ENCODE measurements around the gene PRKCE.

The PRKCE gene

GRCh38 chr2:46032996-46033395 lies 381.5 kb downstream of the PRKCE start:
- DNase-seq: no peak

DNA sequence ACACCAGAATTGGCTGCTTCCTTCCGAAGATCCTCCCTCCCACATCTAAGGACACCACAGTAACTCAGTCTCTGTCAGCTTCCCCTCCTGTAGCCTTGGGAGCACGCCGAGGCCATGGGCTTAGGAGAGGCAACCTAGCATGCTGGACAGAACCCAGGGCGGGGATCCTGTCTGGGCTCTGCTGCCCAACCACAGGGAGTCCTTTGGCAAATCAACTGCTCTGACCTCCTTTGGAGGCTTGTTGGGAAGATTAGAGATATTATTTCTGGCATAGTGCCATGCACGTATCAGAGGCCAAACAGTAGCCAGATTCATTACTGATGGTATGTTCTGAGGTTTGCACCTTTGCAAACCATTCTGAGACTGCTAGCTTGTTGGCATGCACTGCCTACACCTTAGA lies 383.1 kb downstream of the PRKCE start:
- DNase-seq: no peak

DNA sequence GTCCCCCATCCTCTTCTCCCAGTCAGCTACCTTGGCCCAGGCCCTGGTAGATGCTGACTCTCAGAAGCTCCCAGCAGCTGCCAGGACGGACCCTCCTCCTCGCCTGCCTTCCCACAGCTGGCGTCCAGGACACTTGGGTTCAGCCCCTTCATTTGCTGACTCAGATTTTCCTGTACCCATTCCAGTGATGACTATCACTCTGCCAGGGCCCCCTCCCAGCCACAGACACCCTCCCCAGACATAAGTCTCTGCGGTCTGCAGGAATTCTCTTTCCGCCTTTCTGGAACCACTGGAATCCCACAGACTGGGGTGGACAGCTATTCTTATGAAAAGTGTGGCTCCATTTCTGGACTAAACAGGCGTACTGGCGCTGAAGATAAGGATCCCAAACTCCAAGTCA lies 385.5 kb downstream of the PRKCE start:
- DNase-seq: no peak

- DNase-seq: no peak
These were observed 388.2 kb downstream of the PRKCE start for GRCh38 chr2:46039543-46040303.

DNA sequence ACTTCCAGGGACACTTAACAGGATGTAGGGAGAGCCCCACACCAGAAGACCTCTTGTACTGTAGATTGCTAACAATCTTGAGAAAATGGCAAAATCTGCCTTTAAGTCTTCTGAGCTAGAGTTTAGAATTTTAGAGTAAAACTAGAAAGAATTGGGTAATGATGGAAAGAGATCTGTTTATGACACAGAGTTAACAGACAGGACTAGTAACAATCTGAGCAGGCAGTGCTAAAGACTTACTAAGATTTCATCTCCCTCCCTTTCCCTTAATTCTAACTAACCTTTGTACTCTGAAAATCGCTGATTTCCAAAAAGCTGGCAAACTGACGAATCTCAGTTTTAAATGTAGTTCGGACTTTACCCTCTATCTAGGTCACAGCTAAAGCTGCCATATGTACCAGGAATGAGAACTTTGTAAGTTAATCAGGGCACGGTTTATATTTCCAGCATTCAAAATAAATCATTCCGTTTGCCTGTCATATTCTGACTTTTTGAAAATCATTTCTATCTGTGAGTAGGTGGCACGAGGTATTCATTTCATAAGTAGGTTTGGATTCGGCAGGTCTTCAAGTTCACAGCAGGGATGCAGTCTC lies 389.2 kb downstream of the PRKCE start:
- no peak for DNase-seq

- no peak for DNase-seq
These were observed 390.0 kb downstream of the PRKCE start for GRCh38 chr2:46041434-46041833.

GRCh38 chr2:46042207-46042637 lies 390.7 kb downstream of the PRKCE start:
- no peak for DNase-seq

DNA sequence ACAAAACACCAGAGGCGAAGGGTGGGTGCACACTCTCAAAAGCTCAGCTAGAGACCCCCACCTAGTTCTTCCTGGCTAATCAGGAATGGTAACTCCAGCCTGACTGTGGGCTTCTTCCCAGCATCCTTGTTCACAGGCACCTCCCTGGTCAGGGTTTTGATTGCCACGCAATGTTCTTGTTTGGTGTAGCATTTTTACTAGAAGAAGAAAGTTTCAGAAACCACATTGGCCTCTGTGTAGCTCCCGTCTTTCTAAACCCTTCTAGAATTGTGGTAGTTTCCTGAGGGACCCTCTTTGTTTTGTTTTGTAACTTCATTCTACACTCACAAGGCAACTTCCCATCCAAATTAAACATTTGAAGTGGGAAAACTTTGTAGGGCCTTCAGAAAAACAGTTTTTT lies 391.2 kb downstream of the PRKCE start:
- DNase-seq: no peak

DNA sequence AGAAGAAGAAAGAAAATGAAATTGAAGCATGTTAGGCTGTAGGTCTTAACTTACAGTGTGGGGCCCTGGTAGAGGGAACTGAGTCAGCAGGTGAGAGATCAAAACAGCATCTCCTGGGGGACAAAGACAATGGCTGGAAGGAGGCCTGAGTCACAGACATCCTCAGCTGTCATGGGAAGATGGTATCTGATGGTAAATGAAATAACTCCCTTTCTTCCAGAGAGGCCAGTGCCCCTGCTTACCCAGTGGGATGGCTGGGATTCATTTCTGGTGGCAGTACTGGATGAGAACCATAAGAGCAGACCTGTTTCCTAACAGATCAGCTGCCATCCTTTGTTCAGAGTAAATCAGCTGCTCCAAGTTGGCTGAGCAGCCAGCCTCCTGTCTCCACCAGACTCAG lies 394.4 kb downstream of the PRKCE start:
- no peak for DNase-seq

- DNase-seq: no peak
These were observed 395.8 kb downstream of the PRKCE start for GRCh38 chr2:46047290-46047689.

GRCh38 chr2:46048693-46049092 lies 397.2 kb downstream of the PRKCE start:
- DNase-seq: no peak

DNA sequence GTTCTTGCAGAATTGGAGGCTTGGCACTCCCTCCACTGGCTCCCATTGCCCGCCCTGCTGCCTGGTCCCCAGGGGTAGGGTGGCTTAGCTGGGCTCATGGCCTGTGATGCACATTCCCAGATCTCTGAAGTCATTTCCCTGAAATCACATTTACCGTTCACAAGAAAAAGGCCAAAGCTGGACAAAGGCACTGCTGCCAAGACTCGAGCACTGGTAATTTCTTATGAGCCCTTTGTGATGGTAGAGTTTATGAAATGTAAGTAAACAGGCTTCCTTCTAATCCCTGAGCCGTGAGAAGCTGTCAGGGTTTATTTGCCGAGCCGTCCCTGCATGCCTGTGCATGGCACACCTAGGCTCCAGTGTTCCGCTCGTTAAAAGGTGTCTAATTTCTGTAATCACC lies 398.6 kb downstream of the PRKCE start:
- DNase-seq: no peak

DNA sequence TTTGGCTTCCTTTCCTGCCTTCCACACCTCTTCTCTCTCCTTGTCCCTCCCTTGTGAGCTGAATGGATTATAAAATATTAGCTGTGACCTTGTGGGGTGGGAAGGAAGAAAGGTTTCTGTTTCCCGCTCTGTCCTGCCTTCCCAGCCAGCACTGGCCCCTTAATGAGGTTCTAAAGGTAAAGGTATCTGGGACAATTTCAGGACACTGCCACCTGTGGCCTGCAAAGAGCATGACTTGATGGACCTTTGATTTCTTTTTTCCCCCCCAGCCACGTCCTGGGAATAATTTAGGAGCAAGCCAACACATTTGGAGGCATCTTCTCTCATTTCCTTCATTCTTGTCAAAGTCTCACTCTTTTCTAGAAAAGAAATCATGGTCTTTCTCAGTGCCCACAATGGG lies 399.0 kb downstream of the PRKCE start:
- no peak for DNase-seq

- DNase-seq: no peak
These were observed 399.6 kb downstream of the PRKCE start for GRCh38 chr2:46051085-46051484.

GRCh38 chr2:46053564-46053963 lies 402.1 kb downstream of the PRKCE start:
- DNase-seq: no peak

- DNase-seq: no peak
These were observed 405.1 kb downstream of the PRKCE start for GRCh38 chr2:46056541-46056940.

GRCh38 chr2:46058140-46058539 lies 406.7 kb downstream of the PRKCE start:
- no peak for DNase-seq

- DNase-seq: no peak
These were observed 411.4 kb downstream of the PRKCE start for GRCh38 chr2:46062637-46063412.

DNA sequence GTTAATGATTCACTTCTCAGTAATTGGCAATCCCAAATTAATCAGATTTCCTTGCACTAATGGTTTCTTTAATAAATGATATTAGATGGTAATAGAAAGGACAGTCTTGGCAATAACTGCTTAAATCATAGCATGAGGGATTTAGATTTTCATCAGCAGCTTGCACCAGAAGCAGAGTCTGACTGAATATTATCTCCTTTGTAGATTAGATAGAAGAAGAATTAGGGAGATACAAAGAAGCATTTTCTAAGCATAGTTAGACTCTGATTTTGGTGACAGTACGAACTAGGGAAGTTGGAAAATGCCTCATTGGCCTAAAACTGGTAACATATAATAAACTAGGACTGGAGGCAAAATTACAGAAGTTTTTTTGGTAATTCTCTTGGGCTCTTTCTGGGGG lies 412.9 kb downstream of the PRKCE start:
- no peak for DNase-seq

DNA sequence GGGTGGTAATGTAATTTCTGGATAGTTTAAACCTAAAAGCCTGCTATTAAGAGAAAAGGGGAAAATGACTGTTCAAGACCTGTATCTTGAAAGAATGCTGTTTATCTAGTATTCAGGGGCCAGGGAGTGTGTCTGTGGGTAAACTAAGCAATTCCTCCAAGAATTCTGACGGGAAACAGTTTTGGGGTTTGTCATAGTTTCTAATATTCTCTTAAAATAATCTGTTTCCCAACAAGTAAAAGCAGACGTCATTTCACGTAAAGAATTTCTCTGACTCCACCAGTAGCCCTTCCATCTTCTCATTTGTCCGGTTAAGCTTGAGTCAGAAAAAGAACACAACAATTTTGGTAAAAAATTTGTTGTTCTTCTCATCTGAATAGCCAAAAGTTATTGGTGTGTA lies 413.7 kb downstream of the PRKCE start:
- DNase-seq: no peak

- no peak for DNase-seq
These were observed 414.6 kb downstream of the PRKCE start for GRCh38 chr2:46066116-46066515.

- no peak for DNase-seq
These were observed 415.1 kb downstream of the PRKCE start for GRCh38 chr2:46066601-46067000.

DNA sequence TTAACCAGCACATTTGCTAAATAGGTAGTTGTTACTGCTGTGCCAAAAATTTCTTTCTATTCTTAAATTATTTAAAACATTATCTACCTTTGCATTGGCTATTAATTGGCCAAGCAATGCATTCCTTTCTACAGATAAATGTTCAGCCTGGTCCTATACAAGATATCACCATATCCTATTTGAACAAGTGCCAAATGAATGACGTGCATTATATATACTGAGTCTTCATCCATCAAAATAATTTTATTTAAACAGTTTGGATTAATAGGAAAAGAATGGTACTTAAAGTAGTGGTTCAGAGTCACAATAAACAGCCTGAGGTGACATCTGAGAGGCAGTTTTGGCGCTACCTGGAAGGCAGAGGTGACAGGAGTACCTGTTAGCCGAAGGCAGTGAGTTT lies 415.6 kb downstream of the PRKCE start:
- DNase-seq: no peak
